GM18858 (cell line): ENCODE measurements around the gene DMBX1.

Experiments used
- ATAC-seq: cut with Tn5 transposase; IDR thresholded peaks from one replicate; pipeline ENCODE4 v1.9.1; 2021; ENCODE audit not compliant: unreplicated experiment

The DMBX1 gene

DNA sequence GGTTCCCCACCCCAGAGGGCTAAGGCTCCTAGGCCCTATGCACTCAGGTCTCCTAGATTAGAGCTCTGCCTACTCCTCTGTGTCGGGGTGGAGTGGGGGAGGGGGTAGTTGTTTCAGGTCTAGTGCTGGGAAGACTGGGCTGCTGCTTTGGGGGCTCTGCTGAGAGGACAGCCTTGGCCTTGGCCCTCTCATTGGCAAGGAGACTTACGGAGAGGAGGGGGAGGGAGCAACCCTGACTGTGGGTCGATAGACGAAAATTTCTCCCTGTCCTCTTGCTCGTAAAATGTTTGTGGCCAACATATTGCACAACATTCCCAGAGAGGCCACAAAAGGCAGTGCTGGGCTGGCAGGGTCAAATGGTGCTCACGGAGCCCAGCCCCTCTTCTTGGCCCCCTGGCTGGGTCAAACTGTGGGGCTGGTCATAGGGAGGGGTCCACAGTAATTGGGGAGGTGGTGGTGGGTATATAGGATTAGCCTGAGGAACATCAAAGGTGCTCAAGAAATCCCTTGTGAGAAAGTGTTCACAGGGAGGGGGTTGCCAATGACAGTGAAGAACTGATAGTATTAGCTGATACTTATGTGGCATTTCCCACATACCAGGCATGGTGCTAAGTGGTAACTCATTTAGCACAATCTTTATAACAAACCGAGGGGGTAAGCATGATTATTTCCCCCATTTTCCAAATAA, 8.5 kb upstream of the DMBX1 start:
- ATAC-seq = no peak

DNA sequence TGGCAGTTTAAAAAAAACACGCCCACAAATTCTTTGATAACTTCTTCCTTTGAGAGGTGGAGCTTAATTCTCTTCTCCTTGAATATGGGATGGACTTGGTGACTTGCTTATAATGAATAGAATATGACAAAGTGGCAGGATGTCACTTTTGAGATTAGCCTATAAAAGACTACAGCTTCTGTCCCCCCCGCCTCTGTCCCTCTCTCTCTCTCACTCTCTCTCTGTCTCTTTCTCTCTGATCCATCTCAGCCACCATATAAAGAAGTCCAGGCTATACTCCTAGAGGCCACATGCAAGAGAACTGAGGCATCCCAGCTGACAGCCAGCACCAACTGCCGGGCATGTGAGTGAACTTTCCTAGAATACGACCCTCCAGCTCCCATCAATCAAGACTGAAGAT, 7.7 kb upstream of the DMBX1 start:
- no peak for ATAC-seq

DNA sequence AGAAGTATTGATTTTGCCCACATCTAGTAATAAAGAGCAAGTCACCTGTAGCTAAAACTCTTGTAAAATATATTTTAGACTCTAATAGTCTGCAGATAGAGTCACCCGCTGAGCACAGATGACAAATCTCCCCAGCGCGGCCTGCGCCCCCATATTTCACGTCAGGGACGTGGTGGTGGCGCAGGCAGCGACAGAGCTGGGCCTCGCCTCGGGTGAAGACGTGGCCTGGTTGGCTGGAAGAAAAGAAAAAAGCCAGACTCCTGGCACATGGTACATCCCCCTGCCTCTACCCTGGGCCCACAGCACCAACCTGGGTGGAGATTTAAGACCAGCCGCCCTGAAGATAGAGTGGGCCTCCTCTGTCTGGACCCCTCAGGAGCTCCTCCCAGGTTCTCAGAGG, 6.0 kb upstream of the DMBX1 start:
- no peak for ATAC-seq

GRCh38 chr1:46484783-46485490, 4.7 kb upstream of the DMBX1 start:
- ATAC-seq = no peak

DNA sequence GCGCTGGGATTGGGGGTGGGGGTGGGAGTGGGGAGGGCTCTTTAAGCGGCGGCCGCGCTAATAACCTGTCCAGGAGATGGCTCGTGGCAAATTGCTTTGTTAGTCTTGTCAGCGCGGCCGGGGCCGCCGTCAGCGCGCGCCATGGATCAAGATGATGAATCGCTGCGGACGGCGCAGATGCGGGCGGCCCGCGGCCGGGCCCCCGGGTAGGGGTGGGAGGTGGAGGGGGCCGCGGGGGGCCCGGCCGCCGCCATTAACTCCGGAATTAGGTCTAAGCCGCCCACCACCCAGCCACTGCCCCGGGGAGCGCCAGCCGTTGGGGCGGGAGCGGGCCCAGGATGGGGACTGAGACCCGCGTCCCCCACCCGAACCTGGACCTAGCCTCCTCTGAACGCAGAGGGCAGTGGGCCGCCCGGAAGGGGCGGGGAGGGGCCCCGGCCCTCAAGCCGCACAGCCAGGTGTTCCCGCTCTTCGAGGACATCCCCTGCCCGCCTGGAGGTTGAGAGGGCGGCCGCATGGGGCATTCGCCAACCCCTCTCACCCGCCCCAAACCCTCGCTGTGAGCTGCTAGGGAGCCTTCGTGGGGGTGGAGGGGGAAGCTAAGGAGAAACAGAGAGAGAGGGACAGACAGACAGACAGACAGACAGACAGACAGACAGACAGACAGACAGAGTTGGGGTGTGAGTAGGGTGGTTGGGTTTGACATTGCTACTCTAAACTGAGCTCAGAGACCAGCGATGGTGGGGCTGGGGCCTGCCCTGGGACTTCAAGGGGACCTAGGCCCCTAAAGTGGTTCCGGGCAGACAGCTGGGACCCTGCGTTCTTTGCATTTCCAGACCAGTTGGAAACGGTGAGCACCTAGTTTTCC, 3.8 kb upstream of the DMBX1 start:
- no peak for ATAC-seq

GRCh38 chr1:46486432-46487015, 3.1 kb upstream of the DMBX1 start:
- no peak for ATAC-seq

- ATAC-seq = no peak
Measured at GRCh38 chr1:46487818-46488218, 1.8 kb upstream of the DMBX1 start.

GRCh38 chr1:46488343-46489168, 1.1 kb upstream of the DMBX1 start:
- no peak for ATAC-seq

GRCh38 chr1:46489169-46489637, 433 bp upstream of the DMBX1 start:
- ATAC-seq = no peak

DNA sequence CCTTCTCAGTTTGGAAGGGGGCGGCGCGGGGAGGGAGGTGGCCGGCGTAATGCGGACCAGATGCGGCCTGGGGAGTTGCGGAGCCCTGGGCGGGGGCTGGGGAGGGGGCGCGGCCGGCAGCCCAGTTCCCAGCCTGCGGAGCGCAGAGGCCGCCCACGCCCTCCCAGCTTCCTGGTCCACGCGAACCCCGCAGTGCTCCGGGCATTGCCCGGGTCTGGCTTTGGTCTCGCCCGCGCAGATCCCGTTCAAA, 695 bp downstream of the DMBX1 start:
- no peak for ATAC-seq

DNA sequence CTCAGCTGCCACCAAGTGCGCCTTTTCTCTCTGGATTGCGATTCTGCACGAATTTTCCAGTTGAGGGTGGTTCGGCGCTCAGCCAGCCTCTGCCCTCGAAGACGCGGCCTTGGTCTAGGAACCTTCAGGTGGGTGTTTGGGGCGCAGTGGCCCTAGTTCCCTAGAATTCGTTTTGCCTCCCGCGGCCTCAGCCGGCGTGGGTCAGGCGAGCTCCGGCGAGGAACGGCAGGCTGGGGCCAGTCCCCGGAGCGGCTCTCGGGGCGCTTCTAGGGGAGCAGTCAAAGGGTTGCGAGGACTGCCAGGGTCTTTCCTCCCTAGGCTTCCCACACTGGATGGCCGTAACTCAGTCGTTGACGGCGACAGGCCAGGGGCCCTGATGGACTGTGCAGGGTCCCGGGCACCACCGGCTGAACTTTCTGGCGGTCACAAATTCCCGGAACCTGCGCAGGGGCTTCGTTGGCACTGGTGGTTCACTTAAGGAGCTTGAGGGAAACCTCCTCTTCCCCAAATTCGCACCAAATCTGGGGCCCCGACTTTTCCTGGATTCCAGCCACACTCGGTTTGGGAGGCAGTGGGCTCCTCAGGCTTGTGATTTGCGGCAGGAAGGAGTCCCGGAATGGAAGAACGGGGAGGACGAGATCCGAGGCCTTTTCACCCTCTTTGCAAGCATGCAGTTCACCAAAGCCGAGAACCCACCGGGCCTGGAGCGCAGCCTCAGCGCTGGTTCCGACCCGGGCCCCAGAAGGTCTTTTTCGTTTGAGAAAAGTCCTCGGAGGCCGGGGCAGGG, 1.2 kb downstream of the DMBX1 start:
- ATAC-seq = no peak

GRCh38 chr1:46491443-46492268, 2.0 kb downstream of the DMBX1 start:
- no peak for ATAC-seq

DNA sequence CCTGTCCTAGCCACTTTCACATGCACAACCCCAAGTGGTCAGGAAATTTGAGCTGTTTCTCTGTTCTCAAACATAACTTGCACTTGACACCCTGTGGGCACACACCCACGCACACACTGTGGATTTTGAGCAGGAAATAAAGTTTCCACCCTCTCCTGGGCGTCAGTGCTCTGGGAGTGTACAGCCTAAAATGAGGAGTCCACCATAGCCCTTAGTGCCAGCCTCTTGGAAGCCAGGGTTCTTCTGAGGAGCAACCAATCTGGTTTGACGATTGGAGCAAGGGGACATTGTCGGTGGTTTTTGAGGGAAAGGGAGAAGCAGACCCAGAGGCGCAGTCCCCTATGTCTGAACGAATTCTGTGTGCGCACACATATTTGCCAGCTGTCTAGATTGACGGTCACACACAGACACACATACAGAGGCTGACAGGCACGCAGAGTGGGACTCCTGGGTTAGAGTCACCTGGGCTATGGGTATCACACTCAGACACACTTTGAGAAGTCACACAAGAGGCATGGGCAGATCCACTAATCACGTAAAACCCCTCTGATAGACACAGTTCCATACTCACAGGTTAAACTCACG, 2.7 kb downstream of the DMBX1 start:
- no peak for ATAC-seq

DNA sequence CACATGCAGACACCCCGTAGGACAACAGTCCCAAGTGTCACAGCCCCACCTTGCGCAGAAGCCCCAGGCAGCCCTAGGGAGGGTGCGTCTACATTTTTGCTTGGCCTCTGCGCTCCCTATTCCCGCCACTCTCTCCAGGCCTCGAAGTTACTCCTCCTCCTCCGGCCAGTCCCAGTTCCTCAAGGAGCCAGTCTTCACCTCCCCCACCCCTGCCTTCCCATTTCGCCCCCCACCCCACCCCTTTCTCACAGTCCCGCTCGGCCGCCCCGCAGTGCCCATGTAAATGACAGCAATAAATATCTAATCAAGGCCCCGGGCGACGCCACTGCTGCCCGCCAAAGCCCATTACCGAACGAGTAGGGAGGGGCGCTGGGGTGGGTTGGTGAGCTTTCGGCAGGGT, 3.2 kb downstream of the DMBX1 start:
- ATAC-seq = no peak

DNA sequence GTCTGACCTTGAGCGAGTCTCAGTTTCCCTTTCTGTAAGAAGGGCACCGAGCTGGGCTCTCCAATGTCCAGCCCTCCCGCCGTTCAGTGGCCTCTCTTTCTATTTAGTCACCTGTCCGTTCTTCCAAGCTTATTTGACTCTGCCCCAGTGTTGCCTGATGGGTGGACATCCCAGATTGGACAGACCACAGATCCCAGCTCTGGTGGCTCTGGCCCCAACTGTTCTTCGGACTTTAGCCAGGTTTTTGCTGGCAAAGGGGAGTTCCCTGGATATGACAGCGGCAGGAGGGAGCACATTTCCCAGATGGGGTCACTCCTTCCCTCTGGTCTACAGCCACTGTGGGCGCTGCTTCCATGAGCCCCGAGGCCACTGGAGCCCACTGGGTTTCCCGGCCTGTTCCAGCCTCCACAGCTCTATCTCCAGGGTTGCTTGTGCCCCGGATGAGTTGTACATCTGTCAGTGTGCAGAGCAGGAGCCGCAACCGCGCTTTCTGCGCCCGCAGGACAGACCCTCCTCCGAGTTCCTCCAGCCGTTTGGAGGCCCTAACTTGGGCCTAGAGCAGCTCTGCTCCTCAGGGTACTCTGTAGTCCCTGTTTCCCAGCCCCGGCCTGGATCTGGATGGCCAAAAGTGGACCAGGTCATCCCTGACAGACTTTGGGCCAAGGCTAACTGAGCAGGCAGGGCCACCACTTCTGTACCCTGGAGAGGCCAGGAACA, 3.8 kb downstream of the DMBX1 start:
- no peak for ATAC-seq

GRCh38 chr1:46494910-46495309, 5.3 kb downstream of the DMBX1 start:
- no peak for ATAC-seq

DNA sequence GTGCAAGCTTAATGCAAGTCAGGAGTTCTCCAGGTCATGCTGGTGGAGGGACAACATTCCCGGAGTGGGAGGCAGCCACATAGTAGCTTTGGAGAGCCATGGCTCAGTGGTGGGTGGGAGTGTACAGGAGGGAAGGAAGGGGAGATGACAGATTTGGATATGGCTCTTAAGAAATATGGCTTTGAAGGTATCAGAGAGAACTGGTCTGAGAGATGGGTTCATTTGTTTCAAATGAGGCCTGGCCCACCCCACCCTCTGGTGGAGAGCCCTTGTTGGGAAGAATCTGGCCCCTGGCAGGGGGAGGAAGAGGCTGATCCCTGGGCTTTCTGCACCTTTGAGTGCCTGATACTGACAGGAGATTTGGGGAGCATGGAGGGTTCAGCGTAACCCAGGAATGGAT, 6.1 kb downstream of the DMBX1 start:
- ATAC-seq = no peak

GRCh38 chr1:46496505-46496904, 6.9 kb downstream of the DMBX1 start:
- no peak for ATAC-seq
